Measurements from ENCODE around the gene PITPNM3.

PITPNM3 gene

DNA sequence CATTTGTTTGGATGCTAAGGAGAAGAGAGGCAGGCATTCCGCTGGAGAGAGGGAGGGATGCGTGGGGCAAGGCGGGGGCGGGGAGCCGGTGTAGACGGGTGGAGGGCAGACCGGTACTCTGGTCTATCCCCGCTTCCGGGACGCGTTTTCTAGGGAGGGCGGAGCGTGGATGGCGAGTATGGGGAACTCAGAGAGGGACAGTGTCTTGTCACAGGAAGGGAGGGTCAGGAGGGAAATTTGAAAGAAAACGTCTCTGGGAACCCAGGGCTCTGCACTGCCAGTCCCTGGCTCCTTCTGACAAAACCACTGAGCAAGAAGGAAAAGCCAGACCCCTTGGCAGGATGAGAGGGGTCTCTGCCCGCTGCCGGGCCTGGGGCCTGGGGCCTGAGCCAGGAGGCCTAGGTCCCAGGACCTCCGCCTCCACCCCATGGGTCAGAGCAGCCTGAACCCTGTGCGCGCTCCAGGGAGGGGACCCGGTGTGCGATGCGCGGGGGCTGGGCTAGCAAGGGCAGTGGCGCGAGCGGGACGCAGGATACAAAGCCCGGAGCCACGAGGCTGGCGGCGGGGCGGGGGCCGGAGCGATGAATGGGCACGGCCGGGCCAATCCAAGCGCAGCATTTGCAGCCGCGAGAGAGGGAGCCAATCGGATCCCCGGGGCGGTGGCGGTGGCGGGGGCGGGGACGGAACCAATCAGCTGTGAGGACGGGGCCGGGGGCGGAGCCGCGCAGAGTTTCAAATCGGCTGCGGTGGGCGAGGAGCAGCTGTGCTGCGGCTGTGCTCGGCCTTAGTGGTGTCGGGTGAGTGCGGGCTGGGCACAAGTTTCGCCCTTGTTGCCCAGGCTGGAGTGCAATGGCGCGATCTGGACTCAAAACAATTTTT lies 112.4 kb downstream of the PITPNM3 start, which contains the start of gene PIMREG:
PIMREG (plus strand) TSS at position 764 of the 879 bp plus-strand sequence. CDS start 656 bp downstream, outside the sequence.
- peak; percentile 90 for DNase-seq (ENCODE audit: low spot score)

DNA sequence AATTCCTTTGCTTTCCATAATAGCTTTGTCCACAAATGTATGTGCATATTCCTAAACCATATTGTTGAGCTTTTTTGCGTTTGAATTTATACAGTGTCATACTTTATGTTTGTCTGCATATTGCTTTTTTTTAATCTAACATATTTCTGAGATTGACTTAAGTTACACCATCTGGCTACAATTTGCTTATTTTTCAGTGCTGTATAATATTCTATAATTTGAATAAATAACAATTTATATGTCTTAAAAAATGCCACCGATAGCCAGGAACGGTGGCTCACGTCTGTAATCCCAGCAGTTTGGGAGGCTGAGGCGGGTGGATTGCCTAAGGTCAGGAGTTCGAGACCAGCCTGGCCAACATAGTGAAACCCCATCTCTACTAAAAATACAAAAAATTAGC lies 113.6 kb downstream of the PITPNM3 start:
- DNase-seq (ENCODE audit: low spot score) = no peak

- no peak for DNase-seq (ENCODE audit: low spot score)
These were observed 116.4 kb downstream of the PITPNM3 start for GRCh38 chr17:6439951-6440350.

DNA sequence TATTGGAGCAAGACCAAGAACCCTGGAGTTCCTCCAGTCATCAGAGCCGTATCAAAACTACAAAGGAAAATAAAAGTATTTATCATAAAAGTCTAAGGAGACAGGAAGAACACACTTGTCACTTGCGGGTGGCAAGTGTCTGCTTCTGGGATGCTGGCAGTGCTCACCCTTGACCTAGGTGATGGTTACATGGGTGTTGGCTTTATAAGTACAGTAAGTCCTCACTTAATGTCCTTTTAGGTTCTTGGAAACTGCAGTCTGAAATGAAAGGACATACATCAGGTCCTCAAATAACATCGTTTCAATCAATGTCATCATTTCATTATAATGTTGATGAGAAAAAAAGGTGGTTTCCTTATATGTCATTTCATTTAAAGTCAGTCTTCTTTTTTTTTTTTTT lies 118.4 kb downstream of the PITPNM3 start:
- no peak for DNase-seq (ENCODE audit: low spot score)

GRCh38 chr17:6437466-6437865 lies 118.9 kb downstream of the PITPNM3 start:
- DNase-seq (ENCODE audit: low spot score) = no peak

GRCh38 chr17:6435968-6436367 lies 120.4 kb downstream of the PITPNM3 start:
- peak; percentile 40 for DNase-seq (ENCODE audit: low spot score)

DNA sequence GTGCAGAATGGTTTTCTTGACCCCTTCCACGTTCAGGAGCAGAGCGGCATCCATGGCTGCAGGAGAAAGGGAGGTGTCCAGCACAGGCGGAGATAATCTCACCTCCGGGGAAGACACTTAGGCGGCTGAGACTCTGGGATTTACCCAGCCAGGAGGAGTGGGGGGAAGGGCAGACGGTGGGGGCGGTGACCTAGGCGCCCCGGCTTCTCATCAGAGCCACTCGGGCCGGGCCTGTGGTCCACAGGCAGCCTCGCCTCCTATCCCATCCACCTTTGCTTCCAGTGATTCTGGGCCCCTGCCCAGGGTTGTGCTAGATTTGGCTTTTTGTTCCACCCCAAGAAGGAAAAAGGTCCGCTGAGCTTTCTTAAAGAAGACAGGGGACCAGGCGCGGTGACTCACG lies 121.3 kb downstream of the PITPNM3 start, which contains the start of gene AIPL1:
AIPL1 (minus strand) TSS at position 71 of the 400 bp plus-strand sequence; CDS start at position 54, 17 bp downstream.
- no peak for DNase-seq (ENCODE audit: low spot score)

GRCh38 chr17:6430769-6431168 lies 125.6 kb downstream of the PITPNM3 start:
- DNase-seq (ENCODE audit: low spot score) = no peak

DNA sequence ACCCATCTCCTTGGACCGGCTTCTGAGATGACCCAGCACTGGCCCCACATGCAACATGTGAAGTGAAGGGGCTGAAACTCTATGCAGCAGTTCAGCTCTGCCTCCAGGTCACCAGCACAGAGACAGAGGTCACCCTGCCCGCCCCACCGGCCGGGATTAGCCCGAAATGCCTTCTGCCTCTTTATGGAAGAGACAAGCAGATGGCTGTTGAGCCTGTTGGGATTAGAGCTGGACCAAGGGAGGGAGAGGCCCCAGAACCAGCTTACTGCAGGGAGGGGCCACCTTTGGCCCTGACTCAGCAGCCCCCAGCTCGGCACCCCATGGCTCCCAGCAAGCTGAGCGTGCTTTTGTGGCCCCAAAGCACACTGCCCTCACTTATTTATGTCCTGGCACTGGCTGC lies 127.1 kb downstream of the PITPNM3 start:
- no peak for DNase-seq (ENCODE audit: low spot score)

GRCh38 chr17:6428207-6428965 lies 128.0 kb downstream of the PITPNM3 start:
- DNase-seq (ENCODE audit: low spot score) = no peak

GRCh38 chr17:6427279-6427781 lies 129.0 kb downstream of the PITPNM3 start:
- DNase-seq (ENCODE audit: low spot score) = no peak

GRCh38 chr17:6426356-6427101 lies 129.8 kb downstream of the PITPNM3 start:
- no peak for DNase-seq (ENCODE audit: low spot score)

DNA sequence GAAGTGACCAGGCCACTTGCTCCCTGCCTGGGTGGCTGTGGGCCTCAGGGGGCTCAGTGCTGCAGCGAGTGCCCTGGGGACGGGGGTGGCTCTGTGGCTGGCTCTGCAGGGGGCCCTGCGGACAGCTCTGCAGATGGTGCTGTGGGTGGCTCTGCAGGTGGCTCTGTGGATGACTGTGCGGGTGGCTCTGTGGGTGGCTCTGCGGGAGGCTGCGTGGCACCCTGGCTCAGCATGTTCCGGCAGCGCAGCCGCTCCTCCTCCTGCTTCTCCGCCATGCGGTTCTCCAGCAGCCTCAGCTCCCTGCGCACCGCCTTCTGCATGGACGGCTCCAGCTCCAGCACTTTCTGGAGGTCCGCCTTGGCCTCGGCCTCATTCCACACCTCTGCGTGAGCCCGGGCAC lies 130.9 kb downstream of the PITPNM3 start:
- DNase-seq (ENCODE audit: low spot score) = no peak

DNA sequence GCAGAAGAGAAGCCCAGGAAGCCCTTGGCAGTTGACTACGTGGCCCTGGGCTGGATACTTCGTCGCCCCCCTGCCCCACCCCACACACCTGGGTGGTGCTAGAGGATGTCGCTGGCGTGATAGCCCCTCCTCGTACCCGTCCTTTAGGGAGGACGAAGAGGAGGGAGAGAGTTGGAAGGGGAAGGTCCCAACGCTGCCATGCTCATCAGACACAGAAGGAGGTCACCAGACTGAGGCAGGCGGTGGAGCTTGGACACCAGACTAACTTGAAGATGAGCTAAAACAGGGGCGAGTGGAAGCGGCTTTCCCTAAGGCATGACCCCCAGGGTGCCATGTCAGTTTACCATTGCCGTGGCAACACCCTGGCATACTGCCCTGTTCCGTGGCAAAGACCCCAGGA lies 132.4 kb downstream of the PITPNM3 start:
- no peak for DNase-seq (ENCODE audit: low spot score)

DNA sequence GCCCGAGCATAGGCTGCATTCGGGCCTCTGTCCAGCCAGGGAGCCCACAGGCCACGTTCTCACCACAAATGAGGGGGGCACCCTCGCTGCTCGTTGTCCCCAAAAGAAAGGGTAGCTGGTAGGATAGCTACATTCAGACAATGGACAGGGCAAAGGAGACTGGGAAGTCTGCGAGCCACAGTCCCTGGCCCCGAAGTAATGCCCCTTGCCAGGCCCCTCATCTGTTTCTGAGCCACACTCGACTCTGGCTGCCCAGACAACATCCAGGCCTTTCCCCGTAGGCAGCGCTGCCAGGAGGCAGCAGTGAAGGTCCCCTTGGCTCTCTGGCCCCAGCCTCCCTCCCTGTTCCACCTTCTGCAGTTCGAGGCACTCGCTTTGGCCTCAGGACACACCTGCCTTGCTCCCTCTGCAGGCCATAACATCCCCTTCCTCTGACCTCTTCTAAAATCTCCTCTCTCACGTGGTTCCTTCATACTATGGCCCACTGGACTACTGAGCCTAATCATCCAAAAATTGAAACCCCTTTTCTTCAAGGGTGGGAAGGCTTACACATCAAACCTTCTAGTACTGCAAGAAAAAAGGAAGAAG lies 133.6 kb downstream of the PITPNM3 start:
- no peak for DNase-seq (ENCODE audit: low spot score)

DNA sequence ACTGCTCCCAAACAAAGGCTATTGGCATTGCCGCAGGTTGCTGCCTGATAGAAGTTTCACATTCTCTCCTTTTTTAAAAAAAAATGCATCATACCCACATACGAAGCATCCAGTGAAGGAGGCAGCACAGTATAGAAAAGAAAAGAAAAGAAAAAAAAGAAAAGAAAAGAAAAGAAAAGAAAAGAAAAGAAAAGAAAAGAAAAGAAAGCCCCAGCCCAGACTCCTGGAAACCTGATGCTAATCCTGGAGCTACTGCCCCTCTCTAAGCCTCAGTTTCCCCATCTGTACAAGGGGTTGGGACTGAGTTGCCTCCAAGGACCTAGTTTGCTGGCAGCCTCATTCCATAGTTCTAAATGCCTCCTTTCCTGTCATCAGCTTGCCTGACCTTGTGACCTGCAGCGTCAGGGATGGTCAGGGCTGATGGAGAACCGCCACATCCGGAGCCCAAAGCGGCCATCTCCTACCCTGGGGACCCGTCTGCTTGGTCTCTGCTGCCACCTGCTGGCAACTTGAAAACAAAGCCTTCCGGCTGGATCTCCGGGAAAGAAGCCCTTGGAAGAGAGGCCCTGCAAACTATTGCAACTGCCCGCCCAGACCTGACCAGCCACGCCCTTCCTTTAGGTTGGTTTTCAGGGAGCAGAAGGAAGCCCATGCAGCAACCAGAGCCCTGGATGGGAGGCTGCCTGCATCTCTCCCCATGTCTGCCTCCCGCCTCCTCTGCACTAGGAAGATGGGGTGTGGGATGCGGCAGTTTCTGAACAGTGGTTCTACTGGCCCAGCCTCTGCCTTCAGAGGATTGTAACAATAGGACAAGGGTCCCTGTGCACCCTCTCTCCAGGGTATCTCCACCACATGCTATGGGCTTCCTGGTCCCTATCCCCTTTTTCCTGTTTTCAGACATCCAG lies 134.4 kb downstream of the PITPNM3 start:
- peak; percentile 63 for DNase-seq (ENCODE audit: low spot score)

- no peak for DNase-seq (ENCODE audit: low spot score)
These were observed 136.1 kb downstream of the PITPNM3 start for GRCh38 chr17:6420173-6420641.

DNA sequence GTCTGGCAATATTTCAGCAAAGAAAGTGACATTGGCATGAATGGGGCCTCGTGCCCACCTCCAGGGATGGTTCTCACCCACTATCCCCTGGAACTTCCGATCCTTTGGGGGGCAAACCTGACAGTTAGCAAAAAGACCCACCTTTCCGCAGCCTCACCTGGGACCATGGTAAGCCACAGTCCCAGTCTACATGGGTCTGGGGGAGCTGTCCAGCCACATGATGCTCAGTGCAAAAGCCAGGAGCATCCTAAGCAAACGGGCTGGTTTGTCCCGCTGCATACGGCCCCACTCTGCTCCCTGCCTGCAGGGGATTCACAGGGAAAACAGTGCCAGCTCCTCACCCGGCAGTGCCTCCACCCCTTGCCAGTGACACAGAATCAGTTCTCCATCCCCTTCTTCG lies 140.7 kb downstream of the PITPNM3 start:
- DNase-seq (ENCODE audit: low spot score) = no peak

GRCh38 chr17:6413065-6413464 lies 143.3 kb downstream of the PITPNM3 start:
- DNase-seq (ENCODE audit: low spot score) = peak; percentile 9

DNA sequence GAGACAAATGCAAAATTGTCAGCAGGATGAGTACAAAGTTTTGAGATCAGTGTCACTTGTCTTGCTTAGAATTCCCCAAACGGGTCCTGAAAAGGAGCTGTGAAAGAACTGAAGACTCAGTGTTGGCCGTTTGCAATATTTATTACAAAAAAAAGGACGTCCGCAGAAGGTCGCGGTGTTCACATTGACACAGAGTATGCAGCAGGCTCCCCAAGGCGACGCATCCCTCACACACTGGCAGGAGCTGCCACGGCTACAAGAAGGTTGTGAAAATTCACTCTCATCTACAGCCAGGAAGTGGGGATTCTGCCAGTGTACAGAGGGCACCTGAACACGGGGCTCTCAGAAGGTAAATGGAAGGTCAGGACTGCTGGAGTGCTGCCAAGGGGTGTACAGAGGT lies 147.6 kb downstream of the PITPNM3 start:
- DNase-seq (ENCODE audit: low spot score) = no peak
